HCEC 1CT (cell line): Measurements from ENCODE around the gene ATG4D.
"Not testable (repeated sequence)": the region's sequence is repeated elsewhere in the genome, so short reads cannot be mapped to it uniquely, and the experiment has no call there.

Experiments
- DNase-seq: peaks from one replicate; pipeline ENCODE4 v3.0.0-alpha.2; 2017

Gene ATG4D

DNA sequence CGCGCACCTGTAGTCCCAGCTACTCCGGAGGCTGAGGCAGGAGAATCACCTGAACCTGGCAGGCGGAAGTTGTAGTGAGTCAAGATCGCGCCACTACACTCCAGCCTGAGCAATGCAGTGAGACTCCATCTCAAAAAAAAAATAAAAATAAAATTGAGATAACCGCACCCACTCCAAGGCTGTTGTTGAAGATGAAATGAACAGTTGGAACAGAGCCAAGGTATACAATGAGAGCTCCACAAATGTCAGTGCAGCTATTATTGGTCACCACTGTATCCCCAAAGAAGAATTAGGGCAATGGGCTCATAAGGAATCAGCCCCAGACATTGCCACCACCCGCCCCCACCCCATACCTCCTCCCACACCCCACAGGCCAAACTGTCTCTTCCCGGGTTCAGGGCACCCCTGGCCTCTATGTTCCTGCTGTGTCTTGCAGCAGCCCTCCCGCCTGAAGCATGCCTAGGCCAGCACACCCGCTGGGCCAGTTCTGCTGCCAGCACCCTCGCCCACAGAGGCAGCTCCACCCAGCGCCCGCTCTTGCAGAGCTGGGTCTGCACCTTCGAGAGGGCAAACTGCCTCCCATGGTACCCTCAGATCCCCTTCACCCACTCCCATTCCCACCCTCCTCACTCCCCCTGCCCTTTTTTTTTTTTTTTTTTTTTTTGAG lies 22.9 kb upstream of the ATG4D start:
- no peak for DNase-seq

DNA sequence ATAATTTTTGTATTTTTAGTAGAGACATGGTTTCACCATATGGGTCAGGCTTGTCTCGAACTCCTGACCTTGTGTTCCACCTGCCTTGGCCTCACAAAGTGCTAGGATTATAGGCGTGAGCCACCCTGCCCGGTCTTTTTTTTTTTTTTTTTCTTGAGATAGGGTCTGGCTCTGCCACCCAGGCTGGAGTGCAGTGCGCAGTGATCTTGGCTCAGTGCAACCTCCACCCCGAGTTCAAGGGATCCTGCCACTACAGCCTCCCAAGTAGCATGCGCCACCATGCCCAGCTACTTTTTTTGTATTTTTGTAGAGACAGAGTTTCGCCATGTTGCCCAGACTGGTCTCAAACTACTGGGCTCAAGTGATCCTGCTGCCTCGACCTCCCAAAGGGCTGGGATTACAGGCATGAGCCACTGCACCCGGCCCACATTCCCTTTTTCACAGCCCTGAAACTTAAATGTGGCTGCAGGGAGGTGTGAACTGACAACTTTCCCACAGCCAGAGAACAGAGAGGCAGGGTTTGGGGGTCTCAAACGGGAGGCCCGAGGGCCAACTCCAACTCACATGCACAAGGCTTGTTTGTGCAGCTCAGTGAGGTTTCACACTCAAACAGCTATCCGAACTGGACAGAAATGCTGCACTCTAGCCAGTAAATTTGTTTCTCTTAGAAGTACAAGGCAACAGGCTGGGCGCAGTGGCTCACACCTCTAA lies 22.1 kb upstream of the ATG4D start:
- no peak for DNase-seq

GRCh38 chr19:10523135-10523636 lies 20.5 kb upstream of the ATG4D start:
- no peak for DNase-seq

DNA sequence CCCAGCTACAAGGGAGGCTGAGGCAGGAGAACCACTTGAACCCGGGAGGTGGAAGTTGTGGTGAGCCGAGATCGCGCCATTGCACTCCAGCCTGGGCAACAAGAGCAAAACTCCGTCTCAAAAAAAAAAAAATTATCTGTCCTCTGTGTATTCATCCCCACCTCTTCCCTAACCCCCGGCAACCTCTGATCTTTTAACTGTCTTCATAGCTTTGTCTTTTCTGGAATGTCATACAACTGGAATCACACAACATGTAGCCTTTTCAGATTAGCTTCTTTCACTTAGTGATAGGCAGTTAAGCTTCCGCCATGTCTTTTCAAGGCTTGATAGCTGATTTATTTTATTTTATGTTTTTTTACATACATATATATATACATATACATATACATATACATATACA lies 18.1 kb upstream of the ATG4D start:
- DNase-seq = no peak

GRCh38 chr19:10526887-10527286 lies 16.8 kb upstream of the ATG4D start:
- not testable (repeated sequence) for DNase-seq

DNA sequence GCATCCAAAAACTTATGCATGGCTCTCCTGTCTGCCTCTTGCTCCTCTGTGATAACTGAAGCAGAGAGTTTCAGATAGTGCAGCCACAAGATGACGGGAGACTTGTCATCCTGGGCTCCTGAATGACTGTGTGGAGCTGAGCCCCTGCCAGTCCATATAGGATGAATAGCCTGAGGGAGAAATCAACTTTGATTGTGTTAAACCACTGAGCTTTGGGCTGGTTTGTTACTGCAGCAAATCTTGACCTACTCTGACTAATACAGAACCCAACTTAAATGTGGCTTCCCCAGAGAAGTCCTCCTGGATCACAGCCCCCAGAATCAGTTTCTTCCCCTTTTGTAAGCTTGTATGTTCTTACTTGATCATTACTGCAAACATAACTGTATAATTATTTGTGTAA lies 11.2 kb upstream of the ATG4D start:
- no peak for DNase-seq

GRCh38 chr19:10533646-10534386 lies 9.9 kb upstream of the ATG4D start:
- peak; percentile 65 for DNase-seq

GRCh38 chr19:10535613-10536012 lies 8.1 kb upstream of the ATG4D start:
- no peak for DNase-seq

GRCh38 chr19:10537668-10538067 lies 6.0 kb upstream of the ATG4D start:
- DNase-seq = no peak

DNA sequence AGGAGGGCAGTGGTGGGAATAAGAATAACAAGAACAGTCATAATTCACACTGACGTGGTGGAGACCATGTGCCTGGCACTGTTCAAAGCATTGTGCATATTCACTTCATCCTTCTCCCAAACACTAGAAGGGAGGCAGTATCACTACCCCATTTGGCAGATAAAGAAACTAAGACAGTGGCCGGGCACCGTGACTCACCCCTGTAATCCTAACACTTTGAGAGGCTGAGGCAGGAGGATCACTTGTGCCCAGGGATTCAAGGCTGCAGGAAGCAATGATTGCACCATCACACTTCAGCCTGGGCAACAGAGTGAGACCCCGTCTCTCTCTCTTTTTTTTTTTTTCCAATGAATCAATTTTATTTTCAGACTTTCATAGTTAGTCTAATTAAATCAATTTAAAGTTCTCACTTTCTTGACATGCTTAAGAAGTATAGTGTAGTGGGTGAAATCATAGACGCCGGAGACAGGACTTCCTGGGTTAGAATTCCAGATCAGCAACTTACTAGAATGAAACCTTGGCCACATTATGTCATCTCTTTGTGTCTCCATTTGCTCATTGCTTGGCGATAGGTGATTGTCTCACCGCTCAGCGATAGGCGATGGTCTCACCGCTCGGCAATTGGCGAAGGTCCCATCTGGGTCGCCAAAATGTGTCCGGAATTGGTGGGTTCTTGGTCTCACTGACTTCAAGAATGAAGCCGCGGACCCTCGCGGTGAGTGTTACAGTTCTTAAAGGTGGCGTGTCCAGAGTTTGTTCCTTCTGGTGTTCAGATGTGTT lies 5.3 kb upstream of the ATG4D start:
- DNase-seq = no peak

DNA sequence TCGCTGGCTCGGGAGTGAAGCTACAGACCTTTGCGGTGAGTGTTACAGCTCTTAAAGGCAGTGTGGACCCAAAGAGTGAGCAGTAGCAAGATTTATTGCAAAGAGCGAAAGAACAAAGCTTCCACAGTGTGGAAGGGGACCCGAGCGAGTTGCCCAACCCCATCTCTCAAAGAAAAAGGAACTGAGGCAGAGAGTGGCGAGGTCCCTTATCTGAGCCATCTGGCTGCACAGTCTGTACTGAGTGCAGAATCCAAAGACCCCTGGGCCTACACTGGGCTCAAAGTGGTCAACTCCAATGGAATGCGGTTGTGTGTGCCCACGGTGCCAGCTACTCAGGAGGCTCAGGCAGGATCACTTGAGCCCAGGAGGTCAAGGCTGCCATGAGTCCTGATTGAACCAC lies 4.7 kb upstream of the ATG4D start:
- not testable (repeated sequence) for DNase-seq

DNA sequence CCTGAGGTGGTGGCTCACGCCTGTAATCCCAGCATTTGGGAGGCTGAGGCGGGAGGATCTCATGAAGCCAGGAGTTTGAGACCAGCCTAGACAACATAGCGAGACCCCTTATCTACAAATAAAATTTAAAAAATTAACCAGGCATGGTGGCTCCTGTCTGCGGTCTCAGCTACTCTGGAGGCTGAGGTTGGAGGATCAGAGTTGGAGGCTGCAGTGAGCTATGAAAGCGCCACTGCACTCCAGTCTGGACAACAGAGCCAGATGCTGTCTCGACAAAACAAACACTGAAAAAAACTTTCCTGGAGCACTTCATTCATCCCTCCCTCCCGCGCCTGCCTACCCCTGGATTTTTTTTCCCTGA lies 665 bp upstream of the ATG4D start:
- DNase-seq = no peak

DNA sequence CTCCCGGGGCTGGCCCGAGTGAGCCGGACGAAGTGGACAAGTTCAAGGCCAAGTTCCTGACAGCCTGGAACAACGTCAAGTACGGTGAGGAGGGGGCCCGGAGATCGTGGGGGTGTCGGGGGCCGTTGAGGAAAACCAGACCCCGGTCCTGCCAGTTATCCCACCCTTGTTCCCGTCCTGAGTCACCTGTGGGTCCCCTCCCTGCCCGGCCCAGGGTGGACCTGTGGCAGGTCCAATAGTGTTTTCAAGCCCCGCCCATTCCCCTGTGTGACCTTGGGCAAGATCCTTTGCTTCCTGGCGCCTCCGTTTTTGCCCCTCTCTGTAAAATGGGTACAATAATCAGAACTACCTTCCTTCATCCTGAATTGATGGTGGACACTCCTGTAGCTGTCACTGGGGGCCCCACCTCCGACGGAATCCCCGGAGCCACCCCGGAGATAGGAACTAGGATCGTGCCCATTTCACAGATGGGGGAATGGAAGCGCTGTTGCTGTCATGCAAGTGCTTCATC lies 593 bp downstream of the ATG4D start:
- DNase-seq = peak; percentile 7

DNA sequence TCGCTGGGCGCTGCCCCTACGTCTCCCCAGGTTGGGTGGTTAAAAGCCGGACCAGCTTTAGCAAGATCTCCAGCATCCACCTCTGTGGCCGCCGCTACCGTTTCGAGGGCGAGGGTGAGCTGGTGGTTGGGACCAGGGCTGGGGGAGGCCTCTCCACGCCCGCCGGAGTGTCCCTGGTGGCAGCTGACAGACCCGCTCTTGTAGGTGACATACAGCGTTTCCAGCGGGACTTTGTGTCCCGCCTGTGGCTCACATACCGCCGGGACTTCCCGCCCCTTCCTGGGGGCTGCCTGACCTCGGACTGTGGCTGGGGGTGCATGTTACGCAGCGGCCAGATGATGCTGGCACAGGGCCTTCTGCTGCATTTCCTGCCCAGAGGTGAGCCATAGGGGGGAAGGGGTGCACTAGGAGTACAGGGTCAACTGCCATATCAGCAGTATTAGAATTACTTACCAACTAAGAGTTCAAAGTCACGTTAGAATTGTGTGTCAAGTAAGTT lies 1.1 kb downstream of the ATG4D start:
- no peak for DNase-seq

DNA sequence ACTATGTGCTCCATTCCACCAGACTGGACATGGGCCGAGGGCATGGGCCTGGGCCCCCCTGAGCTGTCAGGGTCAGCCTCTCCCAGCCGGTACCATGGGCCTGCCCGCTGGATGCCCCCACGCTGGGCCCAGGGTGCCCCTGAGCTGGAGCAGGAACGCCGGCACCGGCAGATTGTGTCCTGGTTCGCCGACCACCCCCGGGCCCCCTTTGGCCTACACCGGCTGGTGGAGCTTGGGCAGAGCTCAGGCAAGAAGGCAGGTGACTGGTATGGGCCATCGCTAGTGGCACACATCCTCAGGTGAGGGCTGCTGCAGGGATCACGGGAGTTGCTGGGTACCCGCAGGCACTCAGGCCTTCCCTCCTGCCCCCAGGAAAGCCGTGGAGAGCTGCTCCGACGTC lies 3.1 kb downstream of the ATG4D start:
- DNase-seq = no peak

DNA sequence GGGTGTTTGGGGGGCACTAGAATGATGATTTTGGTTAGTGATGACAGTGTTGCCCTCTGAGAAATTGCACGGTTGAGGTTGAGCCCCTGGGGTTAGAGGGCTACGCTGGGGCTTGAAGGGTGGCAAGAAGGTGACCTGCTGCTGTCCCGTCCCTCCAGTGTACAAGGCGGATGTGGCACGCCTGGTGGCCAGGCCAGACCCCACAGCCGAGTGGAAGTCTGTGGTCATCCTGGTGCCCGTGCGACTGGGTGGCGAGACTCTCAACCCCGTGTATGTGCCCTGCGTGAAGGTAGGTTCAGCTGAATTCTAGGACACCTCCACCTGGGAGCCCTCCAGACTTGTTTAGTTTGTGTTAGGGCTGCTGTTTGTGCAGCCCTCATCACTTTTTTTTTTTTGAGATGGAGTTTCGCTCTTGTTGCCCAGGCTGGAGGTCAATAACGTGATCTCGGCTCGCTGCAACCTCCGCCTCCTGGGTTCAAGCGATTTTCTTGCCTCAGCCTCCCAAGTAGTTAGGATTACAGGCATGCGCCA lies 5.1 kb downstream of the ATG4D start:
- DNase-seq = no peak

- DNase-seq = no peak
Observed at GRCh38 chr19:10549733-10550132, 6.0 kb downstream of the ATG4D start.

DNA sequence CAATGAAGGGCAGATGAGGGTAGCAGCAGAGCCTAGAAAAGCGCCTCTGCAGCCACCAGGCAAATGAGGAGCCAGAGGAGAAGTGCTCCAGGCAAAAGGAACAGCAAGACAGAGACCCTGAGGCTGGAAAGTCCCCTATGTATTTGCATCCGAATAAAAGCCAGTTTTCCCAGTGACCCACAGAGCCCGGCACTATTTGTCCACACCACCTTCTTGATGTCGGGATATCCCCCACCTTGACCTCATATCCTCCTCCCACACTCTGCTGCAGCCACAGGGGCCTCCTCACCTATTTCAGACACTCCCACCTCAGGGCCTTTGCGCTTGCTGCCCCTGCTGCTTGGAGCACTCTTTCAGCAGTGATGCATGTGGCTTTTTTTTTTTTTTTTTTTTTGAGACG lies 6.6 kb downstream of the ATG4D start:
- DNase-seq = no peak

GRCh38 chr19:10551006-10551405 lies 7.3 kb downstream of the ATG4D start:
- not testable (repeated sequence) for DNase-seq

DNA sequence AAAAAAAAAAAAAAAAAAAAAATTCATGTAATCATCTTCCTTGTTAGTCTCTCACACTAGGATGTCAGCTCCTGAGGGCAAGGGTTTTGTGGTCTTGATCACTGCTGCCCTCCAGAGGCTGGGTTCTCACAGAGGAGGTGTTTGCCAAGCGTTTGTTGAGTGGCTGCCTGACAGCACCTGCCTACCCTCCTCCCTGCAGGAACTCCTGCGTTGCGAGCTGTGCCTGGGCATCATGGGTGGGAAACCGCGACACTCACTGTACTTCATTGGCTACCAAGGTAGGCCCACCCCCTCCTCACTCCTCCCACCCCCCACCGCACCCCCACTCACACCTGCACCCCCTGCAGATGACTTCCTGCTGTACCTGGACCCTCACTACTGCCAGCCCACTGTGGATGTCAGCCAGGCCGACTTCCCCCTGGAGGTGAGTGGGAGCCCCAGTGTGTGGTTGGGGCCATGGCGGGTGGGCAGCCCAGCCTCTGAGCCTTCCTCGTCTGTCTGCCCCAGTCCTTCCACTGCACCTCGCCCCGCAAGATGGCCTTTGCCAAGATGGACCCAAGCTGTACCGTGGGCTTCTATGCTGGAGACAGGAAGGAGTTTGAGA lies 8.1 kb downstream of the ATG4D start:
- peak; percentile 40 for DNase-seq

DNA sequence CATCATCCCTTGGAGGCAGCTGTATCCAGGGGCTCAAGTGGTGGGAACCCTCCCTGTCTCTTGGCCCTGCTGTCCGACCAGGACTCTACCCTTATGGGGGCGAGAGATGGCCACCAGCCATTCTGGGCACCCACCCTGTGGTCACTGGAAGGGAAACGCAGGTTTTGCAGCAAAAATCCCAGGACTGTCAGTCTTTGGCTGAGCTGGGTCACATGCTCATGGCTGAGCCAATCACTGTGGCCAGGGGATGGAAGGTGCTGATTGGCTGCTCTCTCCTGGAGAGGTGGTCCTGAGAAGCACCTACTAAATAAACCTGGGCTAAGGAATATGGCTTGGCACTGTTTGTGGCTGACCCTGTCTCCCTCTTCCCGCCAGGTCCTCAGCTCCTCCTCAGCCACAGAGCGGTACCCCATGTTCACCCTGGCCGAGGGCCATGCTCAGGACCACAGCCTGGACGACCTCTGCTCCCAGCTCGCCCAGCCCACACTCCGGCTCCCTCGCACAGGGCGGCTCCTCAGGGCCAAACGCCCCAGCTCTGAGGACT lies 8.9 kb downstream of the ATG4D start:
- DNase-seq = peak; percentile 1
